ENCODE results near the gene SPACA7. TPM values are rescaled to one million over a fixed set of nuclear protein-coding genes. Genes with fewer than 3 reads are reported as not detected.

The SPACA7 gene
- total and polyA plus RNA-seq, 10 of the 15 experiments (the other 5 are each of a cell fraction or from before 2014, with no cell fraction given), result not detected

- TF ChIP-seq ZNF592 (IDR thresholded peaks at IDR 0.05), result no peak
- TF ChIP-seq SKIL (IDR thresholded peaks at IDR 0.05; ENCODE audit: low read depth, poor library complexity, severe bottlenecking), result no peak
- TF ChIP-seq ZBTB11 (CRISPR knock-in tag; IDR thresholded peaks at IDR 0.05), result no peak
- TF ChIP-seq ZBTB40 (IDR thresholded peaks at IDR 0.05; ENCODE audit: borderline replicate concordance), result no peak
- TF ChIP-seq CHD1 (IDR thresholded peaks at IDR 0.05; ENCODE audit: low read depth, low read length), result no peak
Observed at GRCh38 chr13:112355274-112355838, 20.8 kb upstream of the SPACA7 start (continued).
